Stimulated activated CD4-positive, alpha-beta T cell treated with anti-CD3 and anti-CD28 coated beads, Interleukin-1b, Interleukin-23, amount 100 ng/mL, for 1 hour (primary cell): ENCODE data around the gene CCDC157.
"Not testable (repeated sequence)": the region's sequence is repeated elsewhere in the genome, so short reads cannot be mapped to it uniquely, and the experiment has no call there.

Experiments used
- DNase-seq, 2 donors: peaks; one replicate each; pipeline ENCODE4 v3.0.0-alpha.2; 2020; ENCODE audit warnings: low read depth in 2 of 2

CCDC157 gene

DNA sequence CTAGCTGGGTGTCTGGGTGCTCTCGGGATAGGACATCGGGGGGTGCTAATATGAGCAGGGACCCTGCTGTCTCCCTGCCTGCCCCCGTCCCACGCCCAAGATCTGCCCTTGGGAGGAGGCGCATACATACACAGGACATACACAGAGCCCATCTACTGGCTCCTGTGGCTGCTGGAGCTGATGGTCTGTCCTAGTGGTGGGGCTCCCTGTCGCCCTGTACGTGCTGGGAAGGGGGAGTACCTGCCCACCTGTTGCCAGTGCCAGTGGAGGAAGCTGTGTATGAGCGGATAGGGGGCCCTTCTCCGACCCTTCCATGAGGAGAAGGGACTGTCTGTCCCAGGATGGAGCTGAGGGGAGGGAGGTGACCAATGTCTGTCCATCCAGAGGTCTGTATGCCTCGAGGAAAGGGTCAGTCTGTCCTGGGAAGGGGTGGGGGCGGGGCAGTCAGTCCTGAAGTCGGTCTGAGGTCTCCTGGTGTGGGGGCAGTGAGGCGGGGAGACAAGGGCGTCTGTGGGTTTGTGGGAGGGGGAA lies 31.0 kb upstream of the CCDC157 start:
- no peak for DNase-seq

DNA sequence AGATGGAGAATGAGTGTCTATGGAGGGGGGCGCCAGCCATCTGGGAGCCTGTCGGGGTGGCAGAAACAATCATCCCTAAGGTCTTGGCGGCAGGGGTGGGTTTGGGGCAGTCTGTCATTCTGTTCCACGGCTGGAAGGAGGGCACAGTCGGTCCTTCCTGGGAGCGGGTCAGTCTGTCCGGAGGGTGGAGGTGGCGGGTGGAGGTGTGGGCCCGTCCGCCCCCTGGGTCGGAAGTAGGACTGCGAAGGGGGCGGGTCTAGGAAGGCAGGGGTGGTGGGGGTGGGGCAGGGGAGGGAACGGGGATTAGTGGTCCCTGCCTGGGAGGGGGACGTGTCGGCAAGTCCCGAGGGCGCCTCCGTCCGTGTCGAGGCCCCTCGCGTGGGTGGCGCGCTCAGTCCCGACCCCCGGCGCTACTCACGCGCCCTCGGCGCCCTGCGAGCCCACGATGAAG lies 30.5 kb upstream of the CCDC157 start:
- no peak for DNase-seq

DNA sequence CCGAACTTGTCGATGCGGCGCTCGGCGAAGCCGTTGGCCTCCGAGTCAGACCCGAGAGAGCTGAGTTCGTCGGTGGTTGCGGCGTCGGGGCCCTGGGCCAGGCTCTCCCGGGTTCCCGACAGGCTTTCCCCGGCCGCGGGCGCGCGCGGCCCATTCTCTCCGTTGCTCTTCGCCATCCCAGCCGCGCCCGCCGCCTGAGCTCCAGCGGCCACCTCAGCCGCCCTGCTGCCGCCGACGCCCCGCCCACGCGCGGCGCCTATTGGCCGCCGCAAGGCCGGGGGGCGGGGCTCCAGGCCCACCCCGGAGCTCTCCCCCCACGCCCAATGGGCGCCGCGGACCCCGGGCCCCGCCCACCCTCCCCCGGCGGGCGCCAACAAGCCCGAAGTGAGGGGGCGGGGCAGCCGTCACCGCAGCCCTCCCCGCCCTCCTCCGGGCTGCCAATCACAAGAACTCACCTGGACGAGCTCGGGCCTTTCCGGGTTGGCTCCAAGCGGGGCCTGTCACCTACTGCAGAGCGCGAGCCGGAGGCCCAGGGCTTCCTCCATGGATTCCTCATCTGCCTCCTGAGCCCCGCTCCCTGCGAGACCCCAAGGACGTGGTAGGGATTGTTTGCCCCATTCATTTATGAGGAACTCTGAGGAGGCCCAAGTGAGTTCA lies 30.0 kb upstream of the CCDC157 start, which contains the start of gene TBC1D10A:
Gene TBC1D10A, minus strand, starts transcription at position 236 of the 657 bp plus-strand sequence. Its CDS starts 60 bp downstream, at position 176.
- DNase-seq: peak; percentile 84 to 91

DNA sequence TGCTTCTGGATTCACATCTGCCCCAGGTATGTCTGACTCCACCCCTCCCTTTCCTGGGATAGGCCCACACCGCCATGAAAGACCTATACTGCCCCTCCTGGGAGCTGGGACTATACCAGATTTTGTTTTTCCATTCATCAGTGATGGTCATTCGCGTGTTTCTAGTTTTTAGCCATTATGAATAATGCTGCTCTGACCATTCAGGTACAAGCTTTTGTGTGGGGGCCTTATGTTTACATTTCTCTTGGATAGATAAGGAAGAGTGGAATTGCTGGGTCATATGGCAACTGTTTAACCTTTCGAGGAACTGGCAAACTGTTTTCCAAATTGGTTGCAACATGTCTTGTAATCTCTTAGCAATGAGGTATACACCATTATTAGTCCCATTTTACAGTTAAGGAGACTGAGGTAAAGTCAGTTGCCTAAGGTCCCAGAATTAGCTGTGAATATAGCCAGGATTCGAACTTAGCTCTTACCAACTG lies 28.9 kb upstream of the CCDC157 start:
- no peak for DNase-seq

DNA sequence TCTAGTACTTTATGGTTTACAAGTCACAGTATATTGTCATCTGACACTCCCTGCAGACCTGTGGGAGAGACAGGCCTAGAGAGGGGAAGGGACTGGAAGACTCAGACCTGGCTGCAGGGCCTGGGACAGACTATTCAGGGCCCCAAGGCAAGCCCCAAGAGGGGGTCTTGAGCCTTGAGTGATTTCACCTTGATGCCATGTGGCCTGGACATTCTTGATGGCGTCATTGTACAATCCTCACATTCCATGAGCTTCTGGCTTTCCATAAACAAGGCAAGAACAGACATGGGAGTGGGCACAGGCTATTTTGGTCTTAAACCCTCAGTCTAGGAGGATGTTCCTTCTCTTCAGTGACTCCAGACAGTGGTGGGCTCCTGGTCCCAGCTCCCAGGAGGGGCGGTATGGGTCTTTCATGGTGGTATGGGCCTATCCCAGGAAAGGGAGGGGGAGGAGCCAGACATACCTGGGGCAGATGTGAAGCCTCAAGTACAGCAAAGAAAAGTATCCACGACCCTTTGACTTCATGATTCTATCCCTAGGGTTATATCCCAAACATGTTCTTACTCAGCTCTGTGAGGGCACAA lies 28.2 kb upstream of the CCDC157 start:
- DNase-seq: no peak

DNA sequence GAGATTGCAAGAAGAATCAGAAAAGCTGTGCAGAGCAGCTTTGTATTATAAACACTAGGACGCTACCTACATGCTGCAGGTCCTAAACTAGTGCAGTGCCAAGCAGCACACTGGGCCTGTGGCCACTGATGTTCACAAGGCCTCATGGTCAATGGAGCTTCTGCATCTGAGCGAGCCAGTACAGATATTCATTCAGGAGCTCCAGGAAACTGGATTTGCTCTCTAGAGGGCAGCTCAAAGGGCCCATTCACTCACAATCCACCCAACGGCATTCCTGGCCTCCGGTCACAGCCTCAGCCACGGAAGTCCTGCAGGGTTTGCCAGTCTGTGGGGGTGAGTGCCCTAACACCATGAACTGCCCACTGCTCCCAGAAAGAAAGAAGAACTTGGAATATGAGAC lies 24.3 kb upstream of the CCDC157 start:
- DNase-seq: no peak

DNA sequence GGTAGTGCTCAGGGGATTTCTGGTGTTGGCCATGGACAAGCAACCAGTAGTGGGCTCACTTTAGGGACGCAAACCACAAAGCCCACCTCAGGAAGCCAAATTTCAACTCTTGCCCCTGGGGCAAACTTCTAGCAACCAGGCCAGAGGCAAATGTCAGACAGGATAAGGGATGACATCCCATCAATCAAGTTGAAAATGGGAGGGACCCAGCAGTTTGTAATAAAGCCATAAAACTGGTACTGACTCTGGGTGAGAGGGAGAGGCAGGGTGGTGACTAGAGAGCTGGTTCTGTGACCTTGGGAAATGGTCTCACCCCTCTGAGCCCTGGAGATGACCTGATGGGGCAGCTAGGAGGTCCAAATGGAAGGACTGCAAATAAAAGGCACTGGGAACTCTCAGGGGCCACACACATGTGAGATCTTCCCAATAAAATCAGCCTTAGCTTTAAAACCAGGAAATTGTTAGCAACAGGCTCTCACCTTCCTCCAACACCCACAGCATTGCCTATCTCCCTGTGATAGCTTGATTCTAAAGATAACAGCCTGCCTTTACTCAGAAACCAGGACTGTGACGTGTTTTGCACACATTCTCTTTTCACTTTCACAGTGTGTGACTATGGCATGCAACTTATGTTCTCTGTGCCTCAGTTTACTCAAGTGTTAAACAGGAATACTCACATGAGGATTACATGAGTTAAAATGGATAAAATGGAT lies 23.7 kb upstream of the CCDC157 start:
- no peak for DNase-seq

DNA sequence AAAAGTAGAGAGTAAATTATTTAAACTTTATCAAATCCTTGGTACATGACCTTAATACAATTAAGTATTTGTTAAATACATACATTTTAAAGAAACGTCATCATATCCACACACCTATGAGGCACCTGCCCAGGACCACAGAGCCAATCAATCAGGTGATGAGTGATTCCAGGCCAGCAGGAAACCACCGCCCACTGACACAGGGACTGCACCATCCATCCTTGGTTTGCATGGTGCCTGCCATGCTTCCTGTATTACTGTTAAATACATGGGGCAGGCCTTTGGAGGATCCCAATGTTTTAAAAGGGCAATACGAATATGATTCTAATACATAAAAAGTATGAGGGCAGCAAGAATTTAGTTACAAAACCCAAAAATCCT lies 23.1 kb upstream of the CCDC157 start:
- no peak for DNase-seq

DNA sequence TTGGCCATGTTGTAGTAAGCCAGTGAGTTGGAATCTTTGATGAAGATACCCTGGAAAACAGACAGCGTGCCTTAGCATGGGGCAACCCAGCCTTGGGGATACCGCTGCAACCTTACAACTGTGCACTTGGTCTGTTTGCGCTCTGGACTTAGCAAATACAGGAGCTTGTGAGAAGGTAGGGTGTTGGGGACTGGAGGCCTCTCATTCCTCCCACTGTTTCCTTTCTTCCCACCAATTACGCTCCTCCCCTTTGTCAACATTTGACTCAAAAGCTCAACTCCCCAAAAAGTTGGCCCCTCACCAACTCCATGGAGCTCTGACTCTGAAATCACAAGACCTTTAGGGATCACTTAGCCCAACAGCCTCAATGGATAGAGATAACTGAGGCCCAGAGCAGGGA lies 22.2 kb upstream of the CCDC157 start:
- no peak for DNase-seq

DNA sequence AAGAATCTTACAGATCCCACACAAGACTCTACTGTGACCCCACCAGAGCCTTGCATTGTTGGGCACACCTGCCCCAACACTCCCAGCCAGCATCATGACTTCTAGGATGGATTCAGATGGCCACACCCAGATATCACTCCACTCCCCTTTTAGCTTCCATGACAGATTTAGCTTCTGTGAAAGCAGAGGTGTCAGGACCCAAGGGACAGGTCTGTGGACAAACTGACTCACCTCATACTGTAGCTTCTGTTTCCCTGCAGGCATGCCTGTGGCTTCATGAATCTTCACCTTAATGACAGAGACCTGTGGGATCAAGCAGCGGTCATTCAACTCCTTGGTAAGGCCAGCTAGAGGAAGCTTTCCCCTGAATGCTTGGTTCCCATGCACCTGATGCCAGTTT lies 21.6 kb upstream of the CCDC157 start:
- no peak for DNase-seq

DNA sequence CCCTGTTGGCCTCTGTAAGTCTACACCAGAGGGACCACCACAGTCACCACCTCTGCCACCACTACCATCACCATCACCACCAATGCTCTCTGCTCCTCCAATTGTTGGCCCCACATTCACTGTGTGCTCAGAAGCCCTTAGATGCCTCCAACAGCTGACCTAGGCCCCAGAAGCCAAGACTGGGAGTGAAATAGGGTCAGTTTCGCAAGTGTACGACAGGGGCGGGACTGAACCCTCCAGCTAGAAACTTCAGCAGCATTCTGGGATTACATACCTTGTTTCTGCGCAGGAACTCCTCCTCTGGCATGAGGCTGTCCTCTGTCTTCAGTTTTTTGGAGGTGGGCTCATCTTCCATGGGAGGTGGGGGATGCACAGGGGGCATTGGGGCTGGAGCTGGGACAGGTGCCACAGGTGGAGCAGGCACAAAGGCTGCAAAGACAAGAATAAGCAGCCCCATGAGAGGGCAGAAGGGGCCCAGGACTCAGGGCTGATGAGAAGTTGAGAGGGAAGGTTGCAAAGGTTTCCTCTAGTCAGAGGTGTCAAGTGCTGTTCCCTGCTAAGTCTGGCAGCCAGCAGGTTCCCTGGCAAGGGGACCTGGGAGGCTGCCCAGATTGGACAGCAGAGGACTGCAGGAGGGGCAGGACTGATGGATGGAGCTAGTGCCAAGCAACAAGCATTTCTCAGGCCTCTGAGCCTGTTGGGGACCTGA lies 19.9 kb upstream of the CCDC157 start:
- DNase-seq: no peak

DNA sequence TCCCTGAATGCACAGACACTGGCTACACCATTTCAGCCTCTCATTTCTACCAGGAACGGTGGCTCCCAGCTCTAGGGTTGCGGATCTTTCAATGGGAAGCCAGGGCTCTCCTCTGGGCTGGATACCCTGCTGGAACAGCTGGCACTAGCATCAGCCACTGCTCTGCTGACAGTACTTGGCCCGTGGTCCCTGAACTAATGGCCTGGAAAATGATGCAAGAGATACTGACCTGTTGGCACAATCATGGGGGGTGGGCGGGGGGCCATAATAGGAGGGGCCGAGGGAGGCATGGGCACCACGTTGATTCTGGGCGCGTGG lies 19.4 kb upstream of the CCDC157 start:
- no peak for DNase-seq

DNA sequence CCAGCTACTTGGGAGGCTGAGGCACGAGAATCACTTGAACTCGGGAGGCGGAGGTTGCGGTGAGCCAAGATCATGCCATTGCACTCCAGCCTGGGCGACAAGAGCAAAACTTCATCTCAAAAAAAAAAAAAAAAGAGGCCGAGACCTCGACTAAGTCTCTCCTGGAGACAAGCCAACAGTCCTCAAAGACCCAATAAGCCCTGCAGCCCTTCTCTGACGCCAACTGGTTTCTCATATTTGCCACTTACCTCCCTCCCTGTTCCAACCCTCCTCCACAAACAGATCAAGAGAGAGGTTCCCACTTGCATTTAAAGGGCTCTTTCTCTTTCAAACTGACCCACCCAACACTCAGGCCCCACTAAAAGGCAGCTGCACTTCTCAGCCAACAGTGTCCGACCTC lies 18.5 kb upstream of the CCDC157 start:
- DNase-seq: not testable (repeated sequence)

DNA sequence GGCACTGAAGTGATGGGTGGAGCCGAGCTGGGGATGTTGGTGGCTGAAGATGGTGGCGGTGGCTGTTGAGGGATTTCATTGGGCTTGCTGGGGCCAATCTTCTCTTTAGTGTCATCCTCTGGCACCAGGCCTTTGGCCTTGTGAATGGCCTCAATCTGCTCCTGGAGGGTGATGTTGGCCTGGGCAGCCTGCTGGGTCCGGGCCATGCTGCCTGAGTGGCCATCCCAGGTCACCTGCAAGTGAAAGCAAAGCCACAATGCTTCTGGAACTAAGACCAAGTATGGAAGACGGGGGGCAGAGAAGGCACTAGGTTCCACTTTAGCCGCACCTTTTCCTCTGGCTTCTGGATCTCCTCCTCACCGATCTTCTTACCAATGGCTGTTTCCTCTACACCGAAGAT lies 18.0 kb upstream of the CCDC157 start:
- DNase-seq: no peak

DNA sequence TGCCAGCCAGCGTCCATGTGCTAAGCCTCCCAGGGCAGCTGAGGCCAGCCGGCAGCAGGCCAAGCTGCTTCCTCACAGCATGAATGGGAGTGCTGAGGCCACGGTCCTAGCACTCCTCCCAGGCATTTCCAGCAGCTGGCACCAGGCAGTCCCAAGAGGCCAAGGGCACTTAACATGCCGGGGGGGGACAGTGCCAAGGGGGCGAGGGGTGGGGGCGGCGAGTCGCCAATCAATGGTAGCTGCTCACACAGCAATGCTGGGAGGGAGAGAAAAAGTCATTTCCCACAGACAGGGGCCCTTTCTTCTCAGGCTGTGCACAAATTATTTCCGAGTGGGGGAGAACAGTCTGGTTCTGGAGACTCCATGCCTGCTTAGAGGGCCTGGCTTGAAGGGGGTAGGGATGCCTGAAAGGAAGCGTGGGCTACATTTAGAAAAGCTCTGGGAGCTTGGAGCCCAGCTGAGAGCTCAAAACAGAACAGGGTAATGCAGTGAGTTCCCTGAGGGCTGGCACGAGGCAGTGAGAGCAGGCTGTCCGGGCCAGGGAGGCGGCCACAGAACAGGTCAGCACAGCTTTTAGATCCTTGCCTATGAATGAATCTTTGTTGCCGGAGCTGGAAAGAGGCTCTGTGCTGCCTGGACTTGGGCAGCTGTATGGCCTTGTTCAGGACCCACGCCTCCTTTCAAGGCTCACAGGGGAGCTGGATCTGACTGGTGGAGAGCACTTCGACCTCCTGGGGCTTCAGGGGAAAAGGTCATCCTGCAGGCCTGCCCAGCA lies 15.7 kb upstream of the CCDC157 start:
- DNase-seq: no peak

DNA sequence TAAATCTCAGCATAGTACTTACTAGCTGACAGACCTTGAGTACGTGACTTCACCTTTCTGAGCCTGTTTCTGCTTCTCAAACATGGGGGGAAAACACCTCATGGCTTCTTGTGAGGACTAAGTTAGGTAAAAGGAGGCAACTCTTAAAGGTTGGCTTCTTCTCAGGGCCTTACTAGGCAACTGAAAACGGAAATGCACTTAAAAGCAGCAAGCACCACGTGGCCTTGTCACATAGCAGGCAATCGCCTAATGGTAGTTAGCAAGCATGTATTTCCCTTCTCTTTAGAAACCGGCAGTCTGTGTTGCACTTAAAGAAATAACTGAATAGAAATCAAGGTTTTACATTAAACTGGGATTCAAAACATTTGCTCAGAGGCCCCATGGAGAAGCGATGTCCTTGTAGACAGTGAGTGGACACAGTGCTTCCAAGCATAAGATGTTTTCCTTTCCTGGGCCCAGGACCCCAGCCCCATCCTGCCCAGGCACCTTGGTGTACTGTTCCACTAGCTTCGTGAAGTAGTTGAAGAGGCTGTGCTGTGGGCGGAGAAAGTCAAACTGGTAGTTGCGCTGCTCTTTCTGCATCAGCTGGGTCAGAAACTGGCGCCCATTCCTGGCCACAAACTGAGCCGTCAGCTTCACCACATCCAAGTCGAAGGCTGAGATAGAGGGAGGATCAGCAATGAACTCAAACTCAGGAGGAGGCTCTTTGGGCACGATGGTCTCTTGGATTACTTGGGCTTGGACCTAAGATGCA lies 12.2 kb upstream of the CCDC157 start:
- DNase-seq: no peak

DNA sequence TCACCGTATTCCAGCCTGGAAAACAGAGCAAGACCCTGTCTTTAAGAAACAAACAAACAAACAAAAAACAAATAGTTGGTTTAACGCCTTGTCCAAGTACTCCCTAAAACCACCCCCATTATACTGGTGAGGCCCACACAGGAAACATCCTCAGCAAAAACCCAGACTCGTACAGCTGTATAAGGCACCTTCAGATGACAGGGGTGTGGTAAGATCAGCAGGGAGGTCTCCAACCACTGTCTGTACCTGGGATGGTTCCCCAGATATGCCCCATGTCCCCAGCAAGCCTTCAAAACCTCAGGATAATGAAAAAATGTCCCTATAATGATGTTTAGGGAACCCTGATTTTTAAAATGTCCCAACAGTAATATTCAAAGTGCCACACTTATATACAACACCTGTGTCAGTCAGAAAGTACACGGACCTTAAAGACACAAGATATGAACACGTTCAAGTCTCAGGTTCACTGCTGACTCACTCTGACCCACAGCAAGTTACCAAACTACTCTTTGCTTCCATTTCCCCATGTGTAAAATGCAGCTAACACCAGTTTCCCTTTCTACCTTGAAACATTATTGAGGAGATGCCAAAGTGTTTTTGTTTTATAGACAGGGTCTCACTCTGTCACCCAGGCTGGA lies 9.4 kb upstream of the CCDC157 start:
- no peak for DNase-seq

DNA sequence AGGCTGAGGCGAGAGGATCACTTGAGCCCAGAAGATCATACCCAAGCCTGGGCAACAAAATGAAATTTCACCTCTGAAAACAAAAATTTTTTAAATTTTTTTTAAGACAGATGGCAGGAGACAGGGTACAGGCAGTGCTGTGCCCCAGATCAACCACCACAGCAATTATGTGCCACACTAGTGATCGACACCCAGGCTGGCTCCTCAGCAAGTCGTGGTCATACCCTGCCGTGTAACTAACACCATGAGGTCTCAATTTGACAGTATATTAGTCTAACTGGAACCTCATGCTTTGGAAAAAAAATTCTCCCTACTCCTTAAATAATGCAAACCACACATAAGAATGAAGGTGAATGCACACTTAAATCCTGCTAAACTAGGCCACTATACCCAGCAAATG lies 8.4 kb upstream of the CCDC157 start:
- no peak for DNase-seq

DNA sequence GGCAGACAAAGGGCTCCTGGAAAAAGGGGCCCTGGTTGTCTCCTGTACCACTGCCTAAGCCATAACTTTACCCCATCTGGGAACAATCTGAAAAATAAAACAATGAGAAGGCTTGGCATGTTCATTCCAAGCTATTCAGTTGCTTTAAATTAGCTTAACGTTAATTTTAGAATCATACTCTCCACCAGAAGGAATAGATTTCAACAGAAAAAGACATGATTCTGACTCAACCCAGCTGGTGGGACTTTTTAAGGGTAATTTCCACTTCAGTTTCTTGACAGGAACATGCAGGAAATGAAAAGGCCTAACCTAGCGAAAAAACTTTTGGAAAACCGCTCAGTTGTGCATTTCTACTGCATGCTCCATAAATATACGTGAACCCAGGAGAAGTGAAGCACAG lies 8.0 kb upstream of the CCDC157 start:
- no peak for DNase-seq

DNA sequence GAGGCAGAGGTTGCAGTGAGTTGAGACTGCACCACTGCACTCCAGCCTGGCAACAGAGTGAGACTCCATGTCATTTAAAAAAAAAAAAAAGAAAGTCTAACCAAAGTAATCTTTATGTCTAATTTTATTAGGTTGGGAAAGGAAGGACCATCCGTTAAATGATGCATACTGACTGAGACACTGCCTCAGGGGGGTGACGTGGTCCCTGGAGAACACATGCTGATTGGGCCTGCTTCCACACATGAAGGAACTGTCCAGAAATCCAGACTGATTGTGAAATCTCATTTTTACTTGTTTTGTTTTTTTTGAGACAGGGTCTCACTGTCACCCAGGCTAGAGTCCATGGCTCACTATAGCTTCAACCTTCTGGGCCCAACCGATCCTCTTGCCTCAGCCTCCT lies 5.6 kb upstream of the CCDC157 start:
- no peak for DNase-seq
